Neural crest cell (in vitro differentiated cells): ENCODE results near the gene BIN1. TPM values are rescaled to one million over a fixed set of nuclear protein-coding genes. Genes with fewer than 3 reads are reported as not detected.

ENCODE experiments used
- DNase-seq: peaks from one replicate; pipeline ENCODE4 v3.0.0; 2021; ENCODE audit warnings: low read depth, mixed read lengths, low spot score
- H3K27ac Mint-ChIP-seq: one replicate; pipeline ENCODE4 v1.8.0; 2021; ENCODE audit warnings: mild to moderate bottlenecking, mixed read lengths; ENCODE audit not compliant: unreplicated experiment
- H3K27me3 Mint-ChIP-seq: 2 replicates; pipeline ENCODE4 v1.8.0; 2021; ENCODE audit warnings: low read depth, mild to moderate bottlenecking, mixed read lengths
- H3K36me3 Mint-ChIP-seq: 2 replicates; pipeline ENCODE4 v1.8.0; 2021; ENCODE audit warnings: low read depth, mild to moderate bottlenecking, mixed read lengths
- H3K4me1 Mint-ChIP-seq: 2 replicates; pipeline ENCODE4 v1.8.0; 2021; ENCODE audit warnings: mixed read lengths
- H3K4me3 Mint-ChIP-seq: one replicate; pipeline ENCODE4 v1.8.0; 2021; ENCODE audit warnings: mild to moderate bottlenecking, mixed read lengths
- H3K9me3 Mint-ChIP-seq: 2 replicates; pipeline ENCODE4 v1.8.0; 2021; ENCODE audit warnings: mixed read lengths
- total RNA-seq: library from RNA; stranded (reverse); gene quantifications from 2 replicates; pipeline ENCODE4 v1.2.1, GENCODE V29; 2021
- TF ChIP-seq, protein P1 (sequence below): fragments of 200-600 bp; sonication (generic); conservative IDR thresholded peaks from 2 replicates; pipeline ENCODE4 v1.5.0; 2021; ENCODE audit warnings: antibody characterized with exemption, mild to moderate bottlenecking

The BIN1 gene
- total RNA-seq, 1 donor from 2014 or later = 67.7 TPM

DNA sequence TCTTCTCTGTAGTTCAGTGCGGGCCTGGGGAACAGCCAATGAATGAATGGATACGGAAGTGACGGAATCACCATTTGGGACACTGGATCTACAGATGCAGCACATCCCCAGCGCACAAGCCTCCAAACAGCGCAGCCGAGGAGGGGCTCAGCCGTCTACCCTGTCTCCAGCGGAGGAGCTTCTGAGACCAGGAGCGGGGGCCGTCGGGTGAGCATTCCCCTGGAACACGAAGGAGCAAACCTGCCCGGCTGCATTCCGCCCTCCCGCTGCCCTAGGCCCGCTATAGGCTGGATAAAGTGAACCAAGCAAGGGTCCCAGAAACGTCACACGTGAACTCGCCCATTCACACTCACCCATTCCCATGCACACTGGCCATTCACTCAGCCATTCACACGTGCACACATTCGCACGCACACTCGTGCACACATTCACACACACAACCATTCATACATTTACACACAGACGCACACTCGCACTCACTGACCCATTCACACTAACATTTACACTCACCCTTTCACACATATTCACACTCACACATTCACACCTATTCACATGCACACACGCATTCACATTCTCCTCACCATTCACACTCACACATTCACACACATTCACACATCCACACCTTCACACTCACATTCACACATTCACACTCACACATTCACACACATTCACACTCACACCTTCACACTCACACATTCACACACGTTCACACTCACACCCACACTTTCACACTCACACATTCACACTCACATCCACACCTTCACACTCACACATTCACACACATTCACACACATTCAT, 63.4 kb downstream of the BIN1 start:
- Mint-ChIP-seq H3K36me3 (peaks cover 2% of the 10 kb centered on the region), H3K4me1 (peaks cover 3% of the 10 kb centered on the region), H3K4me3 (no peak overlapping the region), H3K27me3 (no peaks in the 10 kb centered on the region), H3K27ac (no peak overlapping the region), H3K9me3 (no peaks in the 10 kb centered on the region)
- TF ChIP-seq, protein P1, sequence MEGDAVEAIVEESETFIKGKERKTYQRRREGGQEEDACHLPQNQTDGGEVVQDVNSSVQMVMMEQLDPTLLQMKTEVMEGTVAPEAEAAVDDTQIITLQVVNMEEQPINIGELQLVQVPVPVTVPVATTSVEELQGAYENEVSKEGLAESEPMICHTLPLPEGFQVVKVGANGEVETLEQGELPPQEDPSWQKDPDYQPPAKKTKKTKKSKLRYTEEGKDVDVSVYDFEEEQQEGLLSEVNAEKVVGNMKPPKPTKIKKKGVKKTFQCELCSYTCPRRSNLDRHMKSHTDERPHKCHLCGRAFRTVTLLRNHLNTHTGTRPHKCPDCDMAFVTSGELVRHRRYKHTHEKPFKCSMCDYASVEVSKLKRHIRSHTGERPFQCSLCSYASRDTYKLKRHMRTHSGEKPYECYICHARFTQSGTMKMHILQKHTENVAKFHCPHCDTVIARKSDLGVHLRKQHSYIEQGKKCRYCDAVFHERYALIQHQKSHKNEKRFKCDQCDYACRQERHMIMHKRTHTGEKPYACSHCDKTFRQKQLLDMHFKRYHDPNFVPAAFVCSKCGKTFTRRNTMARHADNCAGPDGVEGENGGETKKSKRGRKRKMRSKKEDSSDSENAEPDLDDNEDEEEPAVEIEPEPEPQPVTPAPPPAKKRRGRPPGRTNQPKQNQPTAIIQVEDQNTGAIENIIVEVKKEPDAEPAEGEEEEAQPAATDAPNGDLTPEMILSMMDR = no peak
- no peak for DNase-seq

DNA sequence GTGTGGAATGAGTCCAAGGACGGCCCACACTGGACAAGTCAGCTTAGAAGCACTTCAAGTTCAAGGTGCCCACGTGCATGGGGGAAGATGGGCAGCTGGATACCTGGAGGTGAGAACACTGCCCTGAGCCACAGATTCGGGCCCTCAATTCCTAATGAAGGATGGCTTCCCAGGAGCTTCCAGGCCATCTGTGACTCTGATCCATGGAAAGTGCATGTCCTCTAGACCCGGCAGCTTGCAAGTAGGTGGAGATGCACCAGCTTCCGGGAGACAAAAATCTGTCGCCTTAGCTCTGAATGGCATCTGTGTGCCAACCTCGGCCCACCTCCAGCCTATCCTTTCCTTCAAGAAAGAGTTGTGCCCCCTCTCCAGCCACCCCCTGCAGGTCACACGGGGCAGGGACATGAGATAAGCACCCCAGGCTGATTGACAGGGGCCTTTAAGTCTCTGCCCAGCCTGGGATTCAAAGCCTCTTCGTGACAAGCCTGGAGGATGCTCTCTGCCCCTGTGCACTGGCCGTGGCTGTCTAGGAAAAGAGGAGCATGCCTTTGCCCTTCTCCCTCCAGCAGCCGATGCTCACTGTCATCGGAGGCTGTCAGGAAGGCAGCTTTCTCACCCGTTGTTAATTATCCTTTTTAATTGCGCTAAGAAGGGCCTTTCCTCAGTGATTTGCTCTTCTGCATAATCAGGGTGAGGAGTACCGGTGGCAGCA, 65.5 kb downstream of the BIN1 start:
- Mint-ChIP-seq H3K27me3 (no peaks in the 10 kb centered on the region), H3K4me1 (peaks cover under 1% of the 10 kb centered on the region), H3K36me3 (no peaks in the 10 kb centered on the region), H3K27ac (no peak overlapping the region), H3K4me3 (no peak overlapping the region), H3K9me3 (no peaks in the 10 kb centered on the region)
- TF ChIP-seq, protein P1 = no peak
- DNase-seq = no peak

DNA sequence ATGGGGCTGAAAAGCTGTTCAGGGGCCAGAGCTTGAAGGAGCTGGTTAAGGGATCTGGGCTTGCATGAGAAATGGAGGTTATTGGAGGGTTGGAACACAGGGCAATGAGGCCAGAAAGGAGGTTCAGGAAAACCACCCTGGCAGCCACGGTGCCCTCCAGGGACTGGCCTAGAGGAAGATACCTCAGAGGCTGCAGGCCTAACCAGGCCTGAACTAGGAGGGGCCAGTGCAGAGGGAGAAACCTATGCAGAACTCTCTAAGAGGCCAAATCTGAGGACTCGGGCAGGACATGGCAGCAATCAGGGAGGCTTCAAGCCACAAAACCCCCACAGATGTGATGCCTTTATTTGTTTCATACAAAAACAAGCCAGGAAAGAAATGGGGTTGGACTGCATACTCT, 66.8 kb downstream of the BIN1 start:
- no peak overlapping the region for H3K4me3 Mint-ChIP-seq

DNA sequence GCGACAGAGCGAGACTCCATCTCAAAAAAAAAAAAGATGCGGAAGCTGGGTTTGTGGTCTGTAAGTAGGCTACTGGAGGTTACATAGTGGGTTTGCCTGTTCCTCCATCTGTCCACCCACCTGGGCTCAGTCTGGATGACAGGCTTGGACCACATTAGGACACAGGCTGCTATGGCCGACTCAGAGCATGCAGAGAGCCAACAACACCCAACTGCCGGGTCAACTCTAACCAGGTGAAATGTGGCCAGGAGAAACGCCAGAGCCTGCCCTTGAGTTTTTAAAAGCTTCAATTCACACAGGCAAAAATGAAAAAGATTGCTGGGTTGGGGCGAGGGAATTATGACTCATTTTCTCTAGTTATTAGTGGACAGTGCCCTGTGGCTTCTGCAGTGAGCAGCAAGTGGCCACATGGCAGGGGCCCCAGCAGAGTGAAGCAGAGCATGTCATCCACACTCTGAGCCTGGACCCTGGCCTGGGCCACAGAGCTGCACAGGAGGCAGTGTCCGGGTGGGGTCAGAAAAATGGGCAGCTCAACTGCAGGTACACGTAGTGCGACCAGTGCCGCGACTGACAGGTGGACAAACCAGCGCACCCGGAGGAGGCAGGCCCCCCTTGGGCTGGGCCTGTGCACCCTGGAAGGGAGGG, 67.4 kb downstream of the BIN1 start:
- no peak overlapping the region for H3K27ac Mint-ChIP-seq
- TF ChIP-seq, protein P1 = no peak
- H3K36me3 Mint-ChIP-seq = no peaks in the 10 kb centered on the region
- DNase-seq = no peak
- H3K4me1 Mint-ChIP-seq = no peaks in the 10 kb centered on the region
- no peak overlapping the region for H3K4me3 Mint-ChIP-seq
- no peaks in the 10 kb centered on the region for H3K27me3 Mint-ChIP-seq
- no peaks in the 10 kb centered on the region for H3K9me3 Mint-ChIP-seq

More for the DNA sequence above, 66.8 kb downstream of the BIN1 start:
- Mint-ChIP-seq H3K4me1 (no peaks in the 10 kb centered on the region), H3K27ac (no peak overlapping the region), H3K9me3 (no peaks in the 10 kb centered on the region), H3K36me3 (no peaks in the 10 kb centered on the region), H3K27me3 (no peaks in the 10 kb centered on the region)
- TF ChIP-seq, protein P1 = no peak
- no peak for DNase-seq

DNA sequence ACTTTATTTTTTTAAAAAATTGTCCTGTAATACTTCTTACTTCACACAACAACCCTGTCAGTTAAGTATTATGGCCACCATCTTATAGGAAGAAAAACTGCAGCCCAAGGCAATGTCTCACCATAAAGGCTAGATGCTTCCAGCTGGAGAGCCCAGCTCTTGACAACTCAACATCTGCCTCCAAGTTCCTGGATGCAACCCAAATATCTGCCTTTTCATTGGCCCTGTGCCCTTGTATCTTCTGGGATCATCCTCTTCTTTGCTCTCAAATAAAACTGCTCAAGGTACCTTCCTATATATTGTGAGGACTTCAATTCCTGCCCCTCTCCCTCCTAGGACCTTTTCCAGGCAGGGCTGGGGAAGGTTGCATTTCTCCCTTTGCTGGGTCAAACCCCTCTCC, 69.5 kb downstream of the BIN1 start:
- H3K4me3 Mint-ChIP-seq = no peak overlapping the region
- H3K4me1 Mint-ChIP-seq = no peaks in the 10 kb centered on the region
- TF ChIP-seq, protein P1 = no peak
- H3K27me3 Mint-ChIP-seq = no peaks in the 10 kb centered on the region
- no peaks in the 10 kb centered on the region for H3K9me3 Mint-ChIP-seq
- H3K27ac Mint-ChIP-seq = no peak overlapping the region
- H3K36me3 Mint-ChIP-seq = no peaks in the 10 kb centered on the region
- no peak for DNase-seq
